Activated CD4-positive, alpha-beta T cell treated with anti-CD3 and anti-CD28 coated beads, Interleukin-2, Interleukin-6, amounts not matched to agents 100 ng/mL and 50 ng/mL, durations not matched to agents 16 hours and 8 hours (primary cell): Measurements from ENCODE around the gene PLAA.

ENCODE experiments used
- DNase-seq: peaks from one replicate; pipeline ENCODE4 v3.0.0-alpha.2; 2020

Gene PLAA

GRCh38 chr9:26946753-26947727 is at the start of gene PLAA:
PLAA (minus strand) TSS chr9:26947242; CDS start chr9:26947045, 197 bp downstream.
- peak; percentile 92 for DNase-seq

GRCh38 chr9:26995810-26996209 is 48.8 kb upstream of the PLAA start:
- no peak for DNase-seq

- no peak for DNase-seq
These were observed 36.3 kb upstream of the PLAA start for GRCh38 chr9:26983340-26983739.

GRCh38 chr9:26975728-26976707 is 29.0 kb upstream of the PLAA start:
- peak; percentile 3 for DNase-seq

- no peak for DNase-seq
These were observed 27.9 kb upstream of the PLAA start for GRCh38 chr9:26974927-26975326.

GRCh38 chr9:26973989-26974388 is 26.9 kb upstream of the PLAA start:
- DNase-seq, result no peak

GRCh38 chr9:26971721-26972120 is 24.7 kb upstream of the PLAA start:
- DNase-seq, result no peak

GRCh38 chr9:26956860-26957233 is 9.8 kb upstream of the PLAA start:
- DNase-seq, result no peak

- DNase-seq, result peak; percentile 96
These were observed 9.1 kb upstream of the PLAA start, which contains the start of gene IFT74 for GRCh38 chr9:26955921-26956859. IFT74 (plus strand) TSS chr9:26956412; CDS start chr9:26961968, 5,556 bp downstream.

GRCh38 chr9:26955222-26955903 is 8.3 kb upstream of the PLAA start:
- peak; percentile 19 for DNase-seq

GRCh38 chr9:26954050-26954508 is 7.0 kb upstream of the PLAA start:
- DNase-seq, result peak; percentile 54

GRCh38 chr9:26951794-26952193 is 4.8 kb upstream of the PLAA start:
- no peak for DNase-seq

GRCh38 chr9:26950521-26950920 is 3.5 kb upstream of the PLAA start:
- no peak for DNase-seq

GRCh38 chr9:26949637-26950069 is 2.6 kb upstream of the PLAA start:
- peak; percentile 19 for DNase-seq

GRCh38 chr9:26947736-26948135 is 694 bp upstream of the PLAA start:
- DNase-seq, result peak; percentile 27

- DNase-seq, result no peak
These were observed 1.5 kb downstream of the PLAA start for GRCh38 chr9:26945591-26945990.

GRCh38 chr9:26940779-26941178 is 6.3 kb downstream of the PLAA start:
- no peak for DNase-seq

- DNase-seq, result no peak
These were observed 6.9 kb downstream of the PLAA start for GRCh38 chr9:26939955-26940711.

- DNase-seq, result no peak
These were observed 9.1 kb downstream of the PLAA start for GRCh38 chr9:26937816-26938371.

GRCh38 chr9:26935847-26936246 is 11.2 kb downstream of the PLAA start:
- no peak for DNase-seq
